ENCODE measurements around the gene THUMPD3. TPM values are rescaled to one million over a fixed set of nuclear protein-coding genes. Genes with fewer than 3 reads are reported as not detected.

Gene THUMPD3
- total RNA-seq, 1 donor from 2014 or later, result 27.4 TPM

DNA sequence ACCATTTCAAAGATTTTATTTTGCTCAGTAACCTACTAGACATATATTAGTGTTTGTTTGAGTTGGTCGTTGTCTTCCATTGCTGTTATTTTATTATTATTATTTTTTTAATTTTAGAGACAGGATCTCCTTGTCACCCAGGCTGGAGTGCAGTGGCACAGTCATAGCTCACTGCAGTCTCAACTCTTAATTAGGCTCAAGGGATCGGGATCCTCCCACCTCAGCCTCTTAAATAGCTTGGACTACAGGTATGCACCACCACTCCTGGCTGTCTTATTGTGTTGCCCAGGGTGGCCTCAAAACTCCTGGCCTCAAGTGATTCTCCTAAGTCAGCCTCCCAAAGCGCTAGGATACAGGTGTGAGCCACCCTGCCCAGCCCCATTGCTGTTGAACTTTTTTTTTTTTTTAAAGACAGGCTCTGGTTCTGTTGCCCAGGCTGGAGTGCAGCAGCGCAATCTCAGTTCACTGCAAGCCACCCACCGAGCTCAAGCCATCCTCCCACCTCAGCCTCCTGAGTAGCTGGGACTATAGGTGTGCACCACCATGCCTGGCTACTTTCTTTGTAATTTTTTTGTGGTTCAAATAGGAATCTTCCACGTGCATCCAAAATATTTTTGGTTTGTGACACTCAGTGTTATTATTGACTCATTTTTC, 52.8 kb downstream of the THUMPD3 start:
- Mint-ChIP-seq H3K27ac (ENCODE audit: unreplicated experiment) (no peak overlapping the region), H3K4me3 (ENCODE audit: unreplicated experiment) (no peak overlapping the region), H3K36me3 (ENCODE audit: low read depth, unreplicated experiment) (no peaks in the 10 kb centered on the region), H3K9me3 (ENCODE audit: unreplicated experiment) (no peaks in the 10 kb centered on the region), H3K4me1 (ENCODE audit: unreplicated experiment) (peaks cover 27% of the 10 kb centered on the region), H3K27me3 (ENCODE audit: unreplicated experiment) (peaks cover 2% of the 10 kb centered on the region)
- TF ChIP-seq, protein P1, sequence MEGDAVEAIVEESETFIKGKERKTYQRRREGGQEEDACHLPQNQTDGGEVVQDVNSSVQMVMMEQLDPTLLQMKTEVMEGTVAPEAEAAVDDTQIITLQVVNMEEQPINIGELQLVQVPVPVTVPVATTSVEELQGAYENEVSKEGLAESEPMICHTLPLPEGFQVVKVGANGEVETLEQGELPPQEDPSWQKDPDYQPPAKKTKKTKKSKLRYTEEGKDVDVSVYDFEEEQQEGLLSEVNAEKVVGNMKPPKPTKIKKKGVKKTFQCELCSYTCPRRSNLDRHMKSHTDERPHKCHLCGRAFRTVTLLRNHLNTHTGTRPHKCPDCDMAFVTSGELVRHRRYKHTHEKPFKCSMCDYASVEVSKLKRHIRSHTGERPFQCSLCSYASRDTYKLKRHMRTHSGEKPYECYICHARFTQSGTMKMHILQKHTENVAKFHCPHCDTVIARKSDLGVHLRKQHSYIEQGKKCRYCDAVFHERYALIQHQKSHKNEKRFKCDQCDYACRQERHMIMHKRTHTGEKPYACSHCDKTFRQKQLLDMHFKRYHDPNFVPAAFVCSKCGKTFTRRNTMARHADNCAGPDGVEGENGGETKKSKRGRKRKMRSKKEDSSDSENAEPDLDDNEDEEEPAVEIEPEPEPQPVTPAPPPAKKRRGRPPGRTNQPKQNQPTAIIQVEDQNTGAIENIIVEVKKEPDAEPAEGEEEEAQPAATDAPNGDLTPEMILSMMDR (IDR thresholded peaks at IDR 0.05; ENCODE audit: unreplicated experiment), result no peak
- no peak for DNase-seq (ENCODE audit: low spot score)

DNA sequence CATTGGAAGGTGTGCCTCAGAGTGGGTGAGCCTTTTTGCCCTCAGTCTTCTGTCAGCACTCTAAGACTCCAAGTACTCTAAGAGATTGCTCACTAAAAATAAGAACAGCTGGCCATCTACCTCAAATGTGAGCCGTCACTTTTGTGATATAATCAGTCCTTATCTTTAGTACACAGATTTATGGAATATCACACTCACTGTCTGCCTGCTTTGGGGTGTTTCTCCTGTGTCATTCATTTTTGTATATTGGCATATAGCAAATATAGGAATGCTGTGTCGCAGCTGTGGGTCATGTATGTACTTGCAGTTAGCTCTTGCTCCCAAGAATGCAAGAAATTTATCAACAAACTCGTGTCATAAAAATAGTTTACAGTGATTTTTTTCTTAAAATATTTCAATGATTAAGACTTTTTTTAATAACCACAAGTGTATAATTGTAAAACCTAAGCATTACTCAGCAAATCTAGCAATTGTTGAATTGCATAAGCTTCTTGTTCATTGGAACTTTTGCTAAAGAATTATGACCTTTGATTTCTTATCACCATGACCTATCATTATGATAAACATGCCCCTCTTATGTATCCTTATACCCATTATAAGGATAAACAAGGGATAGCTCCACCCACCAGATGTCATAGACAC, 53.4 kb downstream of the THUMPD3 start:
- no peaks in the 10 kb centered on the region for H3K9me3 Mint-ChIP-seq (ENCODE audit: unreplicated experiment)
- no peak for DNase-seq (ENCODE audit: low spot score)
- peaks cover 2% of the 10 kb centered on the region for H3K27me3 Mint-ChIP-seq (ENCODE audit: unreplicated experiment)
- H3K36me3 Mint-ChIP-seq (ENCODE audit: low read depth, unreplicated experiment), result no peaks in the 10 kb centered on the region
- no peak overlapping the region for H3K27ac Mint-ChIP-seq (ENCODE audit: unreplicated experiment)
- H3K4me3 Mint-ChIP-seq (ENCODE audit: unreplicated experiment), result no peak overlapping the region
- peaks cover 28% of the 10 kb centered on the region for H3K4me1 Mint-ChIP-seq (ENCODE audit: unreplicated experiment)
- TF ChIP-seq, protein P1 (IDR thresholded peaks at IDR 0.05; ENCODE audit: unreplicated experiment), result no peak

DNA sequence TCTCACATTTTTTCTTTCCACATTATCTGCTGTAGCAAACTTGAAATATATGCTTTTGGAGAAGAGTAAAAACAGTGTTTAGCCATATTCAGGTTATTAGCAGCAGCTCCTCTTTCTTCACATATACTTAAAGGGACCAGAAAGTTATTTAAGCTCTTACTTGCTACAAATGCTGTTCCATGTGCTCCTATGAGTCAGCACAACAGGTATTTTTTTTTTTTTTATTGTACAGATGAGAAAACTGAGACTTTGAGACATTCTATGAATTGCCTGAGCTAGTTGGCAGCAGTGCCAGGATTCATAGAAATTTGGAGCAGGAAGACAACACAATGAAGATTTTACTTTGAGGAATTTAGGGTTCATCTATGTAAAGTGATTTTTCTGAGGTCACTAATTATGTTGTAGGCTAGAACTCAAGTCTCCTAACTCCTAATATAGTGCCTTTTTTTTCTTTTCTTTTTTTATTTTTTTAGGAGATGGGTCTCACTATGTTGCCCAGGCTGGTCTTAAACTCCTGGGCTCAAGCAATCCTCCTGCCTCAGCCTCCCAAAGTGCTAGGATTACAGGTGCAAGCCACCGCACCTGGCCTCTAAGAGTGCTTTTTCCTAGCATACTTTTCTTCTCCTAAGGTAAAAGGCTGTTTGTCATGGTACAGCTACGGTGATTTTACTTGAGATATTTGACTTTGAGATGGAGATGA, 58.1 kb downstream of the THUMPD3 start:
- TF ChIP-seq, protein P1 (IDR thresholded peaks at IDR 0.05; ENCODE audit: unreplicated experiment), result no peak
- H3K36me3 Mint-ChIP-seq (ENCODE audit: low read depth, unreplicated experiment), result no peaks in the 10 kb centered on the region
- H3K4me1 Mint-ChIP-seq (ENCODE audit: unreplicated experiment), result peaks cover 18% of the 10 kb centered on the region
- no peak for DNase-seq (ENCODE audit: low spot score)
- no peaks in the 10 kb centered on the region for H3K27me3 Mint-ChIP-seq (ENCODE audit: unreplicated experiment)
- H3K4me3 Mint-ChIP-seq (ENCODE audit: unreplicated experiment), result no peak overlapping the region
- peak overlapping the region; percentile 86 for H3K27ac Mint-ChIP-seq (ENCODE audit: unreplicated experiment)
- H3K9me3 Mint-ChIP-seq (ENCODE audit: unreplicated experiment), result no peaks in the 10 kb centered on the region

DNA sequence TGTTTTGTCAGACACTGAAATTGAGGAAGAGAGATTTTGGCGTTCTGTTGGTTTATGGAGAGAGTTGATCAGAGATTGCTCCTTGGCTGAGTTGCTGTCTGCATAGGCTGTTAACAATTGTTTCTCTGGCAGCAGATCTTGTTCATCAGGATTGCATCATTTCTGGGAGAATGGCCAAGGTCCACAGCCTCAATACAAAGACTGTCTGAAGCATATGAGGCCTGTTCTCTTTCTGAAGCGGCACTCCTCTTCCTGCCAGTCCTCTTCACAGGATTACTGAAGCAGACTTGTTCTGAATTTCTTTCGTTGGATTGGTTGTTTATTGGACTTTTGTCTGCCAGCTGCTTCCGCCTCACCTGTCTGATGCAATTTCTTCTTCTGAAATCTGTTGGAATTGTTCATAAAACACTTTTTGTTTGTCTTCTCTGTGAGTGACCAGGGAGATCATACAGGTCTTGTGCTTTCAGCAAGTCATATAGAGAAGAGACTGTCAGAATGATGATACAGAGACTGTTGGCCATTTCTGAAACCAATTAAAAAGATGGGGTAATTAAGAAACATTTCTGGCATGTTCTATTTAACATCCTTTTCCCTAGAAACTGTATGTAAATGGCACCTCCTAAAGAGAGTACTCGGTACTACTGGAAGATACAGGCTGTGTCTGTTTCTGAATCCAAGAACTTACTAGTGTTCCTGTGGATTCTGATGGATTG, 60.0 kb downstream of the THUMPD3 start:
- Mint-ChIP-seq H3K27ac (ENCODE audit: unreplicated experiment) (peak overlapping the region; percentile 96), H3K4me3 (ENCODE audit: unreplicated experiment) (no peak overlapping the region), H3K4me1 (ENCODE audit: unreplicated experiment) (peaks cover 15% of the 10 kb centered on the region), H3K9me3 (ENCODE audit: unreplicated experiment) (no peaks in the 10 kb centered on the region), H3K27me3 (ENCODE audit: unreplicated experiment) (no peaks in the 10 kb centered on the region), H3K36me3 (ENCODE audit: low read depth, unreplicated experiment) (no peaks in the 10 kb centered on the region)
- TF ChIP-seq, protein P1 (IDR thresholded peaks at IDR 0.05; ENCODE audit: unreplicated experiment), result peak; percentile 70
- DNase-seq (ENCODE audit: low spot score), result peak; percentile 27

All from endothelial cell (in vitro differentiated cells).